ENCODE measurements around the gene STK10.

GRCh38 chr5:172144931-172145869 lies 42.8 kb downstream of the STK10 start:
- no peak for TF ChIP-seq MAX (IDR thresholded peaks at IDR 0.05)
- no peak for TF ChIP-seq POLR2A (IDR thresholded peaks at IDR 0.05; ENCODE audit: low read length)
- no peak for TF ChIP-seq REST (IDR thresholded peaks at IDR 0.05)
- TF ChIP-seq HDAC2 (IDR thresholded peaks at IDR 0.05), result no peak
- no peak for TF ChIP-seq FOSB (CRISPR knock-in tag; IDR thresholded peaks at IDR 0.05)
- TF ChIP-seq CTCF (IDR thresholded peaks at IDR 0.05), result no peak
- no peak for TF ChIP-seq HMGXB4 (CRISPR knock-in tag; IDR thresholded peaks at IDR 0.05; ENCODE audit: borderline replicate concordance)
- TF ChIP-seq RAD21 (conservative IDR thresholded peaks at IDR 0.05 in 1 of 2, IDR thresholded peaks at IDR 0.05 in 1 of 2), result no peak
- no peak for TF ChIP-seq EP300 (IDR thresholded peaks at IDR 0.05)
- no peak for TF ChIP-seq CHD2 (IDR thresholded peaks at IDR 0.05; ENCODE audit: low read length, partially characterized antibody)
- TF ChIP-seq PHF8 (IDR thresholded peaks at IDR 0.05; ENCODE audit: borderline replicate concordance, low read depth), result no peak
